ENCODE data around the gene LRRC74B. TPM values are rescaled to one million over a fixed set of nuclear protein-coding genes. Genes with fewer than 3 reads are reported as not detected.

Gene LRRC74B
- polyA plus RNA-seq, 1 experiment, result not detected

DNA sequence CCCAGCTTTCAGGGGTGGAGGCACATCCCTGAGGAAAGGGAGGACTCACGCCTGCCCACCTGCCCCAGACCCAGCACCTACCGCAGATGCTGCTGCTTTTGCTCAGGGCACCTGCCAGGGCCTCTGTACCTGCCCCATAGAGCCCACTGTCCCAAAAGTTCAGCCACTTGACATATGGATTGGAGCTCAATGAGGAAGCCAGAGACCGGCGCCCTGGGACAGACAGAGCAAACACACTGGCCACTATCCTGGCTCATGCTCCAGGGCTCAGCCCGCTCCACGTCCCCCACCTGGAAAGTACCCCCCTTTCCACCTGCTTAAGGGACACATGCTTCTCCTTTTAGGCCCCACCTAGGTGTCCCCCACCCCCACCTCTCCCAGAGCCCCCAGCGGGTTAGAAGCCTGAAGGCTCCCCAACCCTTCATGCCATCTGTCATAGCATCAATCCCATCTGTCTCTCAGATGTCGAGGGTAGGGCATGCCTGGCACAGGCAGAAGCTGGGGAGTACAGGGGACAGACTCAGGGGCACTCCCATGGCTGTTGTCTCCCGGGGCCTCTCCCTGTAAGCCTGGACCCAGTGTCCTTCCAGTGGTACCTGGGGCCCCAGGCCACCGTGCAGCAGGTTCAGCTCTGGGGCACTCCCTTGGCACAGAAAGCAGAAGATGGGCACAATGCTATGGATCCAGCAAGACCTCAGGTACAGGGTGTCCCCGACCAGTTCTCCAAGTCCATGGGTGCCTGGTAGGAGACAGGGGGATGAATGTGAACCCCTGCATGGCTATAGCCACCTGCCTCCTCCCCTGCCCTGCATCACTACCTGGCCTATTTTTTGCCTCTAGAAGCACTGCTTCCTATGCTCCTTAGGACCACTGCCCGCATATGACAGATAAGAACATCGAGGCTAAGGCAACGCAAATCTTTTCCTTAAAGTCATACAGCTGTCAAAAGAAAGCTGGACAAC, 33.0 kb upstream of the LRRC74B start:
- no peak overlapping the region for H3K27ac ChIP-seq (ENCODE audit: low read depth, low read length)
- no peak overlapping the region for H3K4me3 ChIP-seq (ENCODE audit: low read depth, low read length)
- peaks cover 2% of the 10 kb centered on the region for H3K27me3 ChIP-seq (ENCODE audit: control insufficient read depth, insufficient read depth, low read length)
- POLR2A ChIA-PET, result interaction anchor here (0.8 kb wide), 1 partner anchor 31 kb away, joined by 3 read pairs; the partner anchor contains the start of gene LZTR1
- no peaks in the 10 kb centered on the region; the same call in 1 of the 2 replicates for H3K9me3 ChIP-seq (ENCODE audit: control insufficient read depth, insufficient read depth, low read length)
- no peak for DNase-seq (ENCODE audit: low read depth, low spot score)
- CTCF ChIA-PET, result interaction anchor here (0.6 kb wide), 1 partner anchor 93 kb away, joined by 3 read pairs; no protein-coding TSS in a partner anchor
- TF ChIP-seq, protein P1, sequence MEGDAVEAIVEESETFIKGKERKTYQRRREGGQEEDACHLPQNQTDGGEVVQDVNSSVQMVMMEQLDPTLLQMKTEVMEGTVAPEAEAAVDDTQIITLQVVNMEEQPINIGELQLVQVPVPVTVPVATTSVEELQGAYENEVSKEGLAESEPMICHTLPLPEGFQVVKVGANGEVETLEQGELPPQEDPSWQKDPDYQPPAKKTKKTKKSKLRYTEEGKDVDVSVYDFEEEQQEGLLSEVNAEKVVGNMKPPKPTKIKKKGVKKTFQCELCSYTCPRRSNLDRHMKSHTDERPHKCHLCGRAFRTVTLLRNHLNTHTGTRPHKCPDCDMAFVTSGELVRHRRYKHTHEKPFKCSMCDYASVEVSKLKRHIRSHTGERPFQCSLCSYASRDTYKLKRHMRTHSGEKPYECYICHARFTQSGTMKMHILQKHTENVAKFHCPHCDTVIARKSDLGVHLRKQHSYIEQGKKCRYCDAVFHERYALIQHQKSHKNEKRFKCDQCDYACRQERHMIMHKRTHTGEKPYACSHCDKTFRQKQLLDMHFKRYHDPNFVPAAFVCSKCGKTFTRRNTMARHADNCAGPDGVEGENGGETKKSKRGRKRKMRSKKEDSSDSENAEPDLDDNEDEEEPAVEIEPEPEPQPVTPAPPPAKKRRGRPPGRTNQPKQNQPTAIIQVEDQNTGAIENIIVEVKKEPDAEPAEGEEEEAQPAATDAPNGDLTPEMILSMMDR (IDR thresholded peaks at IDR 0.05; ENCODE audit: low read depth, low read length), result no peak

DNA sequence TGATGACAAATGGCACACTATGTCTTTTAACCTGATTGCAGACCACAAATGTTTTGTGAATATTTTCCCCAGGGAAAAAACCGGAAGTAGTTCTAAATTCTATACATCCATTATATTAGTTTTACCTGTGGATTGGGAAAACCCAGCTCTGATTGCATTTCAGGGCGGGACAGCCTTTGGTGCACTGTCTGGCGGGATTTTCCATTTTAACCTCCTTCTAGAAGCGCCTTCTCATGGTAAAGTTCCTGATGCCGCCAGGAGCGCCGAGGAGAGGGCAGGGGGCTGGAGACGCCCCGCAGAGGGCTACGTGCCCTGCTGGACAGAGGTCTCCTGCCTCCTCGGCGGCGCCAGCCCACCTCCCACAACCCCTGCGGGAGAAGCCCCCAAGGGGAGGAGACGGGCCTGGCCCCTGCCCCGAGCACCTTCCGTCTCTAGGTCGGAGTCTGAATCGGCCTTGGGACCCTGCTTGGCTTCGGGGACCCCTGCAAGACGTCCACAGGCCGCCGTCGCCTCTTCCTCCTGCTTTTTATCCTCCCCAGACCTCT, 32.0 kb upstream of the LRRC74B start:
- ChIA-PET POLR2A (interaction anchor here (0.8 kb wide), 1 partner anchor 32 kb away, joined by 3 read pairs; the partner anchor contains the start of gene LZTR1), CTCF (no interaction called here)
- DNase-seq (ENCODE audit: low read depth, low spot score), result no peak
- peak overlapping the region; percentile 21 for H3K27ac ChIP-seq (ENCODE audit: low read depth, low read length)
- no peaks in the 10 kb centered on the region; the same call in 1 of the 2 replicates for H3K9me3 ChIP-seq (ENCODE audit: control insufficient read depth, insufficient read depth, low read length)
- H3K4me3 ChIP-seq (ENCODE audit: low read depth, low read length), result peak overlapping the region; percentile 74
- TF ChIP-seq, protein P1 (IDR thresholded peaks at IDR 0.05; ENCODE audit: low read depth, low read length), result no peak
- peaks cover 2% of the 10 kb centered on the region for H3K27me3 ChIP-seq (ENCODE audit: control insufficient read depth, insufficient read depth, low read length)

DNA sequence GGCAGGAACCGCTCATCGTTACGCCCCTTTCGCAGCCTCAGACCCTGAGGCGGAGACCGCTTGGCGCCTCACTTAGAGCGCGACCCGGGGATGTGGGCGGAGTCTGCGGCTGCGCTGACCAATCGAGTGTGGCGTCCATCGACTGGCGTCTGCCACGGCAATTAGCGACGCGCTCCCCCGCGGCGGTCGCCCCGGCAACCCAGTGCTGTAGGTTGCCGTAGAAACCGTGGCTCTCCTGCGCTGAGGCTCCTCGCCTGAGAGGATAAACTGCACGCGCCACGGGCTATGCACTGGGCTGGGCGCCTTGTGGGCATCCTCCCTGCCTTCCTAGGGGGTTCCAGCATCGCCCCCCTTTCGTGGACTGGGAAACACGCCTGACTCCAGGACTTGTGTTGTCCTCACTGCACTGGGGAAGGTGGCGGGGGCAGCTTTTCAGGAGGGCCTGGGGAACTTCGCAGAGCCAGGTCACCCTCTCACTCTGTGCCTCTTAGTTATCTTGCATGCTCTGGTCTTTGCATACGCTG, 31.5 kb upstream of the LRRC74B start:
- H3K4me3 ChIP-seq (ENCODE audit: low read depth, low read length), result peak overlapping the region; percentile 74
- ChIA-PET POLR2A (interaction anchor here (1.2 to 1.8 kb wide), 4 partner anchors 12 to 32 kb away, joined by 3 to 15 read pairs (median 4); partner anchors contain the start of genes LZTR1 and THAP7), CTCF (interaction anchor here (1.0 kb wide), 1 partner anchor 32 kb away, joined by 3 read pairs; the partner anchor contains the start of gene LZTR1)
- peak; percentile 74 for DNase-seq (ENCODE audit: low read depth, low spot score)
- peaks cover 2% of the 10 kb centered on the region for H3K27me3 ChIP-seq (ENCODE audit: control insufficient read depth, insufficient read depth, low read length)
- TF ChIP-seq, protein P1 (IDR thresholded peaks at IDR 0.05; ENCODE audit: low read depth, low read length), result no peak
- H3K27ac ChIP-seq (ENCODE audit: low read depth, low read length), result peak overlapping the region; percentile 73
- H3K9me3 ChIP-seq (ENCODE audit: control insufficient read depth, insufficient read depth, low read length), result no peaks in the 10 kb centered on the region; the same call in 1 of the 2 replicates

DNA sequence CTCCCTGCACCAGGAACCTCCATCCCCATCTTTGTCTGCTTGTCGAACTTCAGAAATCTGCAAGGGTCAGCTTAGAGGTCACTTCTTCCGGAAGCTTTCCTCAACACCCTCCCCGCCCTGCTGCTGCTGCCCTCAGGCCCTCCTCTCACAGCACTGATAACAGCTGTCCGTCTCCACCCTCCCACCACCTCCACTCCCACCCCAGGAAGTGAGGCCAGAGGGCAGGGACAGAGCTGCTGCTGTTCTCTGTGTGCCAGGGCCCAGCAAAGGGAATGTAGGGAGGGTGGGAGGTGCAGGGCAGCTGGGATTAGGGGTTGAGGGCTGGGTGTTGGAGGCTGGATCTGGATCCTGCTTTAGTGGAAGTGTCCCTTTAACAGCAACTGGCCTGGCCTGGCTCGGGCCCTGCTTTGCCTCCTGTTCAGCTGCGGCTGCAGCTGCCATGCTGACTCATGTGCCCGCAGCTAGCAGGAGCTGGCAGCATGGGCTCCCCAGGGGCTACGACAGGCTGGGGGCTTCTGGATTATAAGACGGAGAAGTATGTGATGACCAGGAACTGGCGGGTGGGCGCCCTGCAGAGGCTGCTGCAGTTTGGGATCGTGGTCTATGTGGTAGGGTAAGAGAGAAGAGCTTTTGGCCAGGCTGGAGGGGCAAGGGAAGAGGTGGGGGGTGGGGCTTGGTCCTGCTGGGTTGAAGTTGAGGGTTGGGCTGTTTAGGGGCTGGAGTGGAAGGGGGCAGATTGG, 30.9 kb upstream of the LRRC74B start, which contains the start of gene P2RX6:
P2RX6 (plus strand) TSS at position 440 of the 740 bp plus-strand sequence; CDS start at position 450, 10 bp downstream.
- TF ChIP-seq, protein P1 (IDR thresholded peaks at IDR 0.05; ENCODE audit: low read depth, low read length), result no peak
- peak within 1 kb of the TSS; percentile 73 for H3K27ac ChIP-seq (ENCODE audit: low read depth, low read length)
- DNase-seq (ENCODE audit: low read depth, low spot score), result no peak
- ChIA-PET POLR2A (interaction anchor here (0.6 to 1.8 kb wide), 7 partner anchors 13 to 648 kb away, joined by 3 to 15 read pairs (median 4); partner anchors contain the start of genes LZTR1 and THAP7), CTCF (interaction anchor here (0.9 to 1.0 kb wide), 3 partner anchors 20 to 87 kb away, joined by 3 read pairs; partner anchors contain the start of gene LZTR1)
- H3K4me3 ChIP-seq (ENCODE audit: low read depth, low read length), result peak within 1 kb of the TSS; percentile 74
- H3K27me3 ChIP-seq (ENCODE audit: control insufficient read depth, insufficient read depth, low read length), result peaks cover 2% of the 10 kb centered on the region
- H3K9me3 ChIP-seq (ENCODE audit: control insufficient read depth, insufficient read depth, low read length), result no peaks in the 10 kb centered on the region; the same call in 1 of the 2 replicates

Measured in AG04450 (cell line).